ENCODE measurements around the gene ZIC5. TPM values are rescaled to one million over a fixed set of nuclear protein-coding genes. Genes with fewer than 3 reads are reported as not detected.
"Not testable (repeated sequence)": the region's sequence is repeated elsewhere in the genome, so short reads cannot be mapped to it uniquely, and the experiment has no call there.

Gene ZIC5
- total RNA-seq, 1 donor from 2014 or later = not detected

DNA sequence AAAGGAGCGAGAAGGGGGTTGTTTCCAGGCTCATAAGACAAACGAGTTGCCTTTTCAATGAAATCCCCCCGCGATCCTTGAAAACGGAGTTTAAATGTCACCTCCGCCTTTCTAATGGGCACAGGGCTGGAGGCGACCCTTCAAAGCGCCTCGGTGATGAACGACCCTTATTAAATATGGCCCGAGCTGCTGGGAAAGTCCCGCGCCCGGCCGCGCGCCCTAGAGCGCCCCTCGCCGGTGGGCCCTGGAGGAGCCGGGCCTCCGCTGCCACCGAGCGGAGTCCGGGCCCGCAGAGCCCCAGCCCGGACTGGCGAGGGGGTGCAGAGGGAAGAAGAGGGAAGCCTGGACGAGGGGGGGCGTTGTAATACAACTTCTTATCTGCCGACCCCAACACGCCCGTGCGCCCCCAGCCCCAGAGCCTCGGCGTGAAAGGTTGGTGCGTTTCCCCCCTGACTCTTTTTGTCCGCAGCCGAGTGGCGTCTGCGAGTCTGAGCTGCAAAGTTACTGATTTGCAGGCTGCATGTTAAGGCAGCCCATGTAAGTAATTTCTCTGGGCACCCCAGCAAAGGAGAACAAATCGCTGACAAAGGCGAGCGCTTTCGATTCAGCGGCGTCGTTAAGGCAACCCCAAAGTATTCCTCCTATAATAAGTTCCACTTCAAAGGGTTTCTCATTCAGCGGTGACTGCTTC lies 11.9 kb downstream of the ZIC5 start:
- no peak for DNase-seq

DNA sequence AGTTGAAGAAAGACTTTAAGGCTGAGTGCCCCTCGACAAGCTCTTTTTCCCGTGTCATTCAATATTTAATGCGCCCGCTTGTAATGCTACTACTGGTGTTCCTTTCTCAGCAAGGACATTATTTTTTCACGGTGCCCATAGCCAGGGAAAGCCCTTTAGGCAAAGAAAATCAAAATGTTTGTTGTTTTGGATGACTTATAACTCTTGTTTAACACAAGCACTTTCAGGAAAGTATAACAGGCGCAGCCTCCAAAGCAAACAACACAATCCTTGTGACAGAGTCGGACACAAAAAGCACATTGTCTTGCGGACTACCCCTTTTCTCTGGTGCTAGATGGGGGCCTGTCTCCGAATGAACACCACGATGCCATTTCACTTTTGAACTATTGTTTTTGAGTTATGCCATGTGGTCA lies 12.4 kb downstream of the ZIC5 start:
- DNase-seq = no peak

DNA sequence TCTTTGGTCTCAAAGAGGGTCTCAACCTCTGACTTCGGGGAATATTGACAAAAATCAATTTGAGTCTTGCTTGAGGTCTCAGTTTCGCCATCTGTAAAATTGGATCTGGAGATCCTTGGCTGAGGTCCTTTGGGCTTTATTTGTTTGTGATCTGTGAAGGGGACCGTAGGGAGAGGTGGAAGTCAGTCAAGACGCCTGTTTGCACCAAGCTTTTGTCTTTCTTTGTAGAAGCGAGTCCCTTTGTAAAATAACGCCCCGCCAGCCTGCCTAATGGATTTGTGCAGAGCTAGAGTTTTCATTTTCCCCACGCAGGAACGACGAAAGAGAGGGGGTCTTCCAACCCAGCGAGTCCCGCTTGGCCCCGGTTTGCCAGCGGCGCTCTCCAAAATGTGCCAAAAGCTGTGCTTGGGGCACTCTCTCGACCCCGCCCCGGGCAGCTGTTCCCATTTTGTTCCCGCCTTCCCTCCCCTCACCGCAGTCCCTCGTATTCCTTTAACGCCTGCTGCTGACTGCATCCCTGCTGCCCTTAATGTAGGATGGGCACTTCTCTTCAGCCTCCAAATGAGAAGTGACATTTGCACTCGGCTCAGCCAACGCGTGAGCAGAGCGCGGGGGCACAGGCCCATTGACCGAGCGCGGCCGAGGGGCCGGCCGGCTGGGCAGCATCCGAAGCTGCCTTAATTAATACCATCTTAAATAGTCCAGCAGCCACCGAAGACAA lies 13.0 kb downstream of the ZIC5 start:
- no peak for DNase-seq

DNA sequence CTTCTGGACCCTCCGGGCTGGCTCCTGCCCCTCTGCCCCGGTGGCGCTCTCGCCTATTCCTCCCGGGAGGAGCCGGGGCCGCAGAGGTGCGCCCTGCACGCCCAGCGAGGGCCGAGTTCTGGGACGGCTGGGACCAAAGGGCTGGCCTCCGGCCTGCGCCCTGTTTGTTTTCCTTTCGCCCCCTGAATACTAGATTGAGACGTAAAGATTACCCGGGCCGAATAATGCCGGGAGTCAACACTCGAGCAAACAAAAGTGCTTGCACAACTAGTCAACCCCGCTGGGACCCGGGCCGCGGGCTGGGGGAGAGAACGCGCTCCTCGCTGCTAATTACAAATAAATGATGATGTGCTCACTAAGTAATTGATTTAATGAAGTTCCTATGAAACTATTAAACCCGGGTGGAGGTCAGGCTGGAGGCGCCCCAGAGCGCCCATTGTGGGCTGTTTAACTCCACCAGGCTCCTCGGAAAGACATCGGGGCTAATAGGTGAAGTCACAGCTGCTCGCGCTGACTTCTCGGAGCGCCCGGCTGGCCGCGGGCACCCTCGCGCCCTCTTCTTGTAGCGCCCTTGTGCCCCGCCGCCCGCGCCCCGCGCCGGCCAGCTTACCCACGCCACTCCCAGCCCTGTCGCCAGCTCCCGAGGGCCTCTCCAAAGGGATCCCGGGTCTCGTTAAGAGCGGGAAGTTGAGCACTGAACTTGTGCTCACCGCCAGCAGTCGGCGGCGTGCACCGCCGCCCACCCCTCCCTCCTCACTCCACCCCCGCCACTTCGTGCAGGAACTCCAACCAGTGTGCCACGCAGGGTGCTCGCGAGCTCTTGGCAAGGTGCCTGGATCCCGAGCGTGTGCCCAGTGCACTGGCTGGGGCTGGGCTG lies 14.9 kb downstream of the ZIC5 start:
- no peak for DNase-seq

DNA sequence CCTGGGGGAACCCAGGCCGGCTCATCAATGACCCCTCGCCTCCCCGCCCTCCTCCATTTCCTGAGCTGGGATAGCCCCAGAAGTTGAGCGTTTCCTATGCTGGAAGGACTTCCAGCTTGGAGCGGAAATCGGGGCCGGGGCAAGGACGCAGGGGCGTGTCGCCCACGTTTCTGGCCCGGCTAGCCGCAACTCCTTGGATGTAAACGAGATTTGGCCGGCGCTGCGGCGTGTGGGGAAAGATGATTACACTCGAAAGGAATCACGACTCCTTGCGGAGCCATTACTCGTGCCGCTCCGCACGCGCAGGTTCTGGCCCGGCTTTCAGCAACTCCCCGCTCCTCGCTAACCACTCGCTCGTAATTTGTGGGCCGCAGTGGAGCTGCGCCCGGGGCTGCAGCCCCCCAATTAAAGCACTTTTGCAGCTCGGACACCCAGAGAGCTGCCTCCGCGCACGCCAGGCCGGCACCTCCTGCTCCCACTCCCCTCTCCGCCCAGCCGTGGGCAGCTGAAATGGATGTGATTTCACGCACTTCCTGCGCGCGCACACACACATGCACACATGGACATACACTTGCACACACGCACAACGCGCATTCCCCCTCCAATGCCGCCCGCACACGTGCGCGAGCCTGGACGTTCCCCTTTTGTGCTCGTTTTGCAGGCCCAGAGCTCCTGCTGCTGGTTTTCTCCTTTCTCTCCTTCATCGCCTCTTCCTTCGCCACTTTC lies 15.7 kb downstream of the ZIC5 start:
- DNase-seq = no peak

DNA sequence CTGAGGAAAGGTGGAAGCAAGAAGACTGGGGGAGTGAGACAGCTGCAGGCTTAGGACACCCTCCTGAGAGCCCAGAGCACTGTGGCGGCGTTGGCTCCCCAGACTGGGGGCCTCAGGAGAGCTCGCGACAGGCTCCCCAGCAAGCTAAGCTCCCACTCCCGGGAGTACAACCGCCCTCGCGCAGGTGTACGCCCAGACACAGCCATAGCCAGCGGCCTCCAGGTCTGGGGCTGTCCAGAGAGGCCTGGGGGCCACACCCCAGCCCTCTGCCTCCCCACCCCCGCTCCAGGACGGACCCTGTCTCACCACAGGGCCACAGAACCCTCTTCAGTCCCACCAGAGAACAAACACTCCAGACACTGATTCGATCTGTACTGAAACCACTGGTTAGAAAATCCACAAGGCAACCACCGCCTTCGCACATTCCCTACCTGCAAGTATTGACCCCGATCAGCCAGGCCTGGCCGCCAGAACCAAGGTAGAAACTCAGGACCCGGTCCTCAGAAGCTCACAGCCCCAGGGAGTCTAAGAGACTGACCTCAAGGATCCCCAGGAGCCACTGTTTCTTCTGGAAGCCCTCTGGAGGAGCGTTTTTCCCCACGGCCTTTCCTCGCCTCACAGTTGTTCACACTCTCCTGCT lies 16.3 kb downstream of the ZIC5 start:
- no peak for DNase-seq

DNA sequence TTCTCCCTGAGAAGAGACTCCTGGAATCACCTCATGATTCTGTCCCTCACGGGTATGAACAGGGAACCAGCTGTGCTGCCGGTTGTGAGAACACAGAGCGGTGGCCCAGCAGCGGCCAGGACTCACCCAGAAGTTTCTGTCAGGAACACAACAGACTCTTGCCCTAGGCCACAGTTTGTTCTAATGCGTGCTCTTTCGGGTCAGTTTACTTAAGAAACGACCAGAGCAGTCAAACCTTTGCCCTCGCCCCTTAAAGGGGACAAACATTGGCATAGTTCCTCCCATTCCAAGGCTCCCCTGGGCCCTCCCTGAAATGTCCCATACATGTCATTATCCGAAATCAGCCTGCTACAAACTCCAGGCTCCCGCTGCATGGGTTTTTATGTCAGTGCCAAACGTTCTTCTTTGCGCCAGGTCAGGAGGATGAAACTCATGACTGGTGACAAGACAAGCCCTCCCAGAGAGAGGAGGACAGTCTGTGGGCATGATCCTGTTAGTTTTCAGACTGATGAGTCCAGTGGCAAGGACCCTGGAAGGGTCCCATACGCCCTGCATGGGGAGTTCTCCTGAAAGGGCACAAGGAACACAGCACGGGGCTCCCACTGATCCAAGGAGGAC lies 18.3 kb downstream of the ZIC5 start:
- no peak for DNase-seq

DNA sequence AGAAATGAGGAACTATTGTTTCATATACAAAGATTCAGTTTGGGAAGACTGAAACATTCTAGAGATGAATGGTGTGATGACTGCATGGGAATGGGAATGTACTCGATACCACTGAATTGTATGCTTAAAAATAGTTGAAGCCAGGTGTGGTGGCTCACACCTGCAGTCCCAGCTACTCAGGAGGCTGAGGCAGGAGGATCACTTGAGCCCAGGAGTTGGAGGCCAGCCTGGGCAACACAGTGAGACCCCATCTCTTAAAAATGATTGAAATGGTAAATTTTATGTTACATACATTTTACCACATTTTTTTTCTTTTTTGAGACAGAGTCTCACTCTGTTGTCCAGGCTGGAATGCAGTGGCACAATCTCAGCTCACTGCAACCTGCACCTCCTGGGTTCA lies 19.9 kb downstream of the ZIC5 start:
- not testable (repeated sequence) for DNase-seq

DNA sequence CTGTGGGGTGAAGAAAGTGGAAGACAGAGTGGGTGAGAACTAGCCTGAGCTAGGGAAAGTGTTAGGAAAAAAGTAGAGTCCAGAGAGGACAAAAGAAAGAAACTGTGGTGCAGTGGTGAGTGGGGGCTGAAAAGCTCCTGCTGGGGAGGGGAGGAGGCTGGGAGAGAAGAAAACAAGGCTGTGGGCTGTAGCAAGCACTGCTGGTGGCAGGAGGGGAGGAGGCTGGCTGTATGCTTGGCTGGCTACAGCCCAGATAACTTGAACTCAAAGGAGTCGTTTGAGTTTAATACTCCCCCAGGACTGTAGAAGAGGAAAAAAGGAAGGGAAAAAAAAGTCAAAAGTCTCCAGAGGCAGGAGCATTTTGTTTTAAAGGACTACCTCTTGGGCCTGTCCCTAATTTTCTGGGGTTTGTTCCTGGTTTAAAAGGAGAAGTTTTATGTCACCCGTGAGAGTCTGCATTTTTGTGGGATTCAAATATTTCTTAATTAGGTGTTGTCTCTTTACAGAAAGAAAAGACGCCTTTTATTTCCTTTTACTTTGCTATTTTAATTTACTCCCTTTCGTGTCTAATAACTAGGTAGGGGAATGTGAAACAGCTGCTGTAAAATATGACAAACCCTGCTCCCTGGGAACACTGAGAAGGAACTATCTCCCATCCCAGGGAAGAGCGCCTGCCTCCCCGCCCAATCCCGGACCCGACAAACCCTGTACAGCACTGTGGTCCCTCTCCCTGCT lies 21.7 kb downstream of the ZIC5 start:
- DNase-seq = no peak

DNA sequence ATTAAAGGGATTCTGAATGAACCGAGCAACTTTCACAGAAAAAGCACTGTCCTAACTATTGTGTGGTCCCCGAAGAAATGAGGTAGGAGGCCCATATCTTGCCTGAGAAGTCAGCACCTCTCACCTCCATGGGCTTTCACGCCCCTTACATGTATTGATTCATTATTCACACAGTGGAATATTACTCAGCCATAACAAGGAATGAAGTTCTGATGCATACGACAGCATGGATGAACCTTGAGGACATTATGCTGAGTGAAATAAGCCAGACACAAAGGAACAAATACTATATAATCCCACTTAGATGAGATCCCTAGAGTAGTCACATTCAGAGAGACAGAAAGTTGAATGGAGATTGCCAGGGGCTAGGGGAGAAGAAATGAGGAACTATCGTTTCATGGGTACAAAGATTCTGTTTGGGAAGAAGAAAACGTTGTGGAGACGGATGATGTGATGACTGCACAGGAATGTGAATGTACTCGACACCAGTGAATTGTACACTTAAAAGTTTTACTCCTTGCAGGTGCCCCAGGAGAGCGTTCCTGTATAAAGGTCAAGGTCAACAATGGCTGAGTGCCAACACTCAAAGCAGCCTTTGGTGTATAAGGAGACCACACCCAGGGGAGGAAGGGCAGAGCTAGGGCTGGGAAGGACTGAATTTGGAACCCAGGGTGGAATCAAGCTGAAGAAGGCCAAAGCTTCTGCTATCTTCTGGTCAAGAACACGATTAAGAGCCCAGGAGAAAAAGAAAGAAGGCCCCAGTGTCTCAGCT lies 22.5 kb downstream of the ZIC5 start:
- no peak for DNase-seq

DNA sequence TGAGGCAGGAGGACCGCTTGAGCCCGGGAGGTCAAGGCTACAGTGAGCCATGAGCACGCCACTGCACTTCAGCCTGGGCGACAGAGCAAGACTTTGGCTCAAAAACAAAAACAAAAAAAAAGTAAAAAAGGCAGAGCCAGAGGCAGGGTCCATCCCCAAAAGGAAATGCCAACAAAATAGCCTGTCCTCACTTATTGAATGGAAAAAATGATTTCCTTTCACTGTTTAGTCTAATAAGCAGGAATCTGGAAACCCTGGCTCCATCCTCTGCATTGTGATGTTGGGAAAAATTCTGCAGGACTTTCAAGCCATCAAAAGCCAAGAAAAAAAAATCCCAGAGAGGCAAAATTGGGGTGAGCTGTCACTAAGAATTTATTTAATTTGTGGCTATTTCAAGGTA lies 23.2 kb downstream of the ZIC5 start:
- DNase-seq = no peak

DNA sequence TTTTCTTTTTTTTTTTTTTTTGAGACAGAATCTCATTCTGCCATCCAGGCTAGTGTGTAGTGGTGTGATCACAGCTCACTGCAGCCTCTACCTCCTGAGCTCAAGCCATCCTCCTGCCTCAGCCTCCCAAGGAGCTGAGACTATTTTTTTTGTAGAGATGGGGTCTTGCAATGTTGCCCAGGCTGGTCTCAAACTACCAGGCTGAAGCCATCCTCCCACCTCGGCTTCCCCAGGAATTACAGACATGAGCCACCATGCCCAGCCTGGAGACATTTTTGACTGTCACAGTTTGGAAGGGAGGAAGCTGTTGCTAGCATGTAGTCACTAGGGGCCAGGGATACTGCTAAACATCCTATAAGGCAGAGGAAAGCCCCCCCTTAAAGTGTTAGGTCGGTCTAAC lies 23.9 kb downstream of the ZIC5 start:
- DNase-seq = no peak

DNA sequence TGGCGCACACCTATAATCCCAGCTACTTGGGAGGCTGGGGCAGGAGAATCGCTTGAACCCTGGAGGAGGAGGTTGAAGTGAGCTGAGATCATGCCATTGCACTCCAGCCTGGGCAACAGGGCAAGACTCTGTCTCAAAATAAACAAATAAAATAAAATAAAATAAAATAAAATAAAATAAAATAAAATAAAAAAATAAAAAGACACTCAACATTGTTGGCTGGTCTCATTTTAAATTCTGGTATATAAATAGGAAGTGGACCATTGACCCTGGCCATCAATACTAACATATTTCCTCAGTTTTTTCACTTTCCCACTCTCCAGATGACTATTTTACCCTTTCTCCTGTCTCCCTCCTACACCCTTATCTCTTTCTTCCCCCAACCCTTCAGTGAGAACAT lies 26.1 kb downstream of the ZIC5 start:
- not testable (repeated sequence) for DNase-seq

DNA sequence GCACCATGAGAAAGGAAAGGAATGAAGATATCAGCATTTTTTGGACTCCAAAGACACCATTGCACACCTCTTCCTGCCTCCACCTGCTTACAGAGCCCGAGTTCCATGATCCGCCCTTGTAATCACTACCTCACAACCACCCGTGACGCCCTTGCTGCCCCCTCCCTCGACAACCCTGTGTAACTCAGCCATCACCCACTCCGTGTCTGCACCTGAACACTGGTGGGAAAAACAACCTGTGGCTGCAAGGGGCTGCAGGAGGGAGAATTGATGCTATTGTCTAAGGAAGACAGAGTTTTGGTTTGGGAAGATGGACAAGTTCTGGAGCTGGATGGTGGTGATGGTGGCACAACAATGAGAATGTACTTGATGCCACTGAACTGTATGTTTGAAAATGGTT lies 27.0 kb downstream of the ZIC5 start:
- DNase-seq = no peak

DNA sequence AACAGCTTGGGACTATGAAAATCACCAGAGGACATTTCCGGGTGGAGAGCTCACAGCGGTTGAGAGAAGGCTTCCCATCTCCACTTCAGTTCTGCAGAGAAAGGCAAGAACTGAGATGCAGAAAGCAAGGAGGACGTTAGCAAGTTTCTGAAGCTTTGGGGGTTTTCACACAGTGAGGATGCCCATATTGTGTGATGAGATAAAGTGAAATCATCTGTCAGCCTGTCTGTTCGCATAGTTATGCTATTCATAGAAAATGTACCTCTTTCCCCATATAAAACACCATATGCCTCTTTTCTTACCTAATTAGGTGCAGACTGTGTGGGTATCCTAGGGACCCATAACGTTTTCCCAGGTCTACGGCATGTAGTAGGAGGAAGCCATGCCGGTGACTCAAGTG lies 27.5 kb downstream of the ZIC5 start:
- DNase-seq = no peak

DNA sequence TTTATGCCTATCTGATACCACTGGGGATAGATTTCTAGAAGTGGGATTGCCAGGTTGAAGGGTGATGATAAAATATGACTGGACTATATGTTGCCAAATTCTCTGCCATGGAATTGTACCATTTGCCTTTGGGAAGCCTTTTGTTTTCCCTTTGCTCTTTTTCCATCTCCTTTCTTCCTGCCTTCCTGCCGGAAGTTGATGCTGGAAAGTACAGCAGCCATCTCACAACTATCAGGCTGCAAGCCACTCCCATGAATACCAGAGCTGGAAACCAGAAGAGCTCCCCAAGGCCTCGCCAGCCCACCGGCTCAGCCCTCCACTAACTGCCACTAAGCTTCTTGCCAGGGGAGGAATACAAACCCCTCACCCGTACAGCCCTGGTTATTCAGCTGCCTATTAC lies 29.7 kb downstream of the ZIC5 start:
- no peak for DNase-seq

DNA sequence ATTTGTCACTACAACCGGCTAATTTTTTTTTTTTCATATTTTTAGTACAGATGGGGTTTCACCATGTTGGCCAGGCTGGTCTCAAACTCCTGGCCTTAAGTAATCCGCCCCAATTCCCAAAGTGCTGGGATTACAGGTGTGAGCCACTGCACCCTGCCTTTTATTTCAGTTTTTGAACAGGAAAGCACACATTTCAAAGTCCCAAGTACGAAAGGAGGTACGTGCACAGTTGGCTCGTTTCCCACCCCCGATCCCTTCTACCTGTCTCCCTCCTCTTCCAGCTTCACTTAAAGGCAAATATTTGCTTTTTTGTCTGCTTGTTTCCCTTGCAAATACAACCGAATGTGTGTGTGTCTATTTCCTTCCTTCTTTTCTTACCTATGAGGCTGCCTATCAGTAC lies 30.5 kb downstream of the ZIC5 start:
- no peak for DNase-seq

DNA sequence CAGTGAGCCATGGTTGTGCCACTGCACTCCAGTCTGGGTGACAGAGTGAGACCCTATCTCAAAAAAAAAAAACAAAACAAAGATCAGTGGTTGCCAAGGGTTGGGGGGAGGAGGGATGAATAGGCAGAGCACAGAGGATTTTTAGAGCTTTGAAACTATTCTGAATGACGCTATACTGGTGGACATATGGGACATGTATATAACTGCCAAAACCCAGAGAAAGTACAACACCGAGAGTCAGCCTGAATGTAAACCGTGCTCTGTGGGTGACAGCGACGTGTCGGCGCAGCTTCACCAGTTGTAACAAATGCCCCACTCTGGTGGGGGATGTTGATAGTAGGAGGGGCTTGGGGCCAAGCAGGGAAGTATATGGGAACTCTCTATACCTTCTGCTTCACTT lies 32.9 kb downstream of the ZIC5 start:
- no peak for DNase-seq

DNA sequence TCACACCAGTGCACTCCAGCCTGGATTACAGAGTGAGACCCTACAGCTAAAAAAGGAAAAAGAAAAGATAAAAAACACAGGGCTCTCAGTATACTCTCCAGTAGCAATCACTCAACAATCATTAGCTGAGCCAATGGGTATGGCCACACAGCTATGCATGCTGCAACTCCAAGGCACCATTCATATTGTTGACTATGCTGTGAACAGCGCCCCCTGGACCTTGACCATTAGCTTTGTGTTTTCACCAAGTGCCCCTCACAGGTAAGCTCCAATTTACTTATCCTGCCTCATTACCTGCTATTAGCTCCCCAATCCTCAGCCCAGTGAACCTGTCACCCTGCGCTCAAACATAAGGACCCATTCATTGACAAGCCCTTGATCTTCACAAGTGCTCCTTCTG lies 35.8 kb downstream of the ZIC5 start:
- DNase-seq = no peak

DNA sequence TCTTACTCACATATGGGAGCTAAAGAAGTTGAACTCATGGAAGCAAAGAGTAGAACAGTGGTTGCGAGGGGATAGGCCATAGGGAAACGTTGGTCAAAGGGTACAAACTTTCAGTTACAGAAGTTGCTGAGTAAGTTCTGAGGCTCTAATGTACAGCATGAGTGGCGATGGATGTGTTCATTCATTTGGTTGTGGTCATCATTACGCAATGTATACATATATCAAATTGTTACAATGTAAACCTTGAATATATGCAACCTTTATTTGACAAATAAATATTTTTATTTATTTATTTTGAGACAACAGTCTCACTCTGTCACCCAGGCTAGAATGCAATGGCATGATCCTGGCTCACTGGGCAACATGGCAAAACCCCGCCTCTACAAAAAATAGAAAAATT lies 38.7 kb downstream of the ZIC5 start:
- no peak for DNase-seq

Data from skin of body (tissue), 2 donors.